IMR-90 (cell line): ENCODE data around the gene ALCAM.

Source experiments
- BHLHE40 ChIP-seq: fragments of 150-350 bp; IDR thresholded peaks from 2 replicates; pipeline ENCODE4 v1.6.1; 2016; ENCODE audit warnings: mild to moderate bottlenecking, low read depth, low read length
- CEBPB ChIP-seq: IDR thresholded peaks from 2 replicates; pipeline ENCODE4 v1.6.1; 2012; ENCODE audit warnings: low read depth, low read length, improper control_type of control experiment
- MAZ ChIP-seq: IDR thresholded peaks from 2 replicates; pipeline ENCODE4 v1.6.1; 2012; ENCODE audit warnings: low read depth, mild to moderate bottlenecking, low read length, improper control_type of control experiment, moderate library complexity, borderline replicate concordance
- RFX5 ChIP-seq: IDR thresholded peaks from 2 replicates; pipeline ENCODE4 v1.8.0; 2012; ENCODE audit warnings: low read depth, mild to moderate bottlenecking, low read length, moderate library complexity
- TF ChIP-seq, protein P1 (sequence below): conservative IDR thresholded peaks from 2 replicates; pipeline ENCODE4 v1.5.1; 2012; ENCODE audit warnings: mild to moderate bottlenecking, low read depth, low read length, improper control_type of control experiment

DNA sequence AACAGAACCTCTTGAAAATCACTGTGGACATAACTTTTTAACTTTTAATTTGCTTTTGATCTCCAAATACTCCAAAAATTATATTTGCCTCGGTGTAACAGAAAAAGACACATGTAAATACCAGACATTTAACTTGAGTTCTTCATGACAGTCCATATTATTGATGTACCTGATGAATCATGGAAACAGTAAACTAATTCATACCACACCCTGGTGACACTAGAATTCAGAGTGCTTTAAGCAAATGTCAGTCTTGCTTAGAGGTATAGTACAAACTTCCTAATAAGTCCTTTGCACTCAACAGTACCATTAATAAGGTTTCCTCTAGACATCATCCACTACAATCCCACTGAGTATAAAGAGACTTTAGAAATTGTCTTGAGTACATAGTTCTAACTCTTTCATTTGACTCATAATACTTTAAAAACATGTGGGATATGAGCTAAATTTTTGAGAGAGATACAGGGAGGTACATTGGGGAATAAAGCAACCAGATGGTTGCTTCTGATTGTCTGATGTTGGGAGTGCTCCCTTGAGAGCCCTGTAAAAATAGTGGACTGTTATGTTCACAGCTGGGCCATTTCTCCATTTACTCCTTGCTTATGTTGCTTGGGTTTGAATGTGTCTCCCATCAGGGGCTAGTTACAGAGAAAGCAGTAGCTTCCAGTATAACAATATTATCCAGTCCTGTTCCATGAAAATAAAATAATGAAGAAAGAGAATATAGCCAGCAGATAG lies 175.7 kb downstream of the ALCAM start:
- TF ChIP-seq RFX5: no peak
- TF ChIP-seq, protein P1, sequence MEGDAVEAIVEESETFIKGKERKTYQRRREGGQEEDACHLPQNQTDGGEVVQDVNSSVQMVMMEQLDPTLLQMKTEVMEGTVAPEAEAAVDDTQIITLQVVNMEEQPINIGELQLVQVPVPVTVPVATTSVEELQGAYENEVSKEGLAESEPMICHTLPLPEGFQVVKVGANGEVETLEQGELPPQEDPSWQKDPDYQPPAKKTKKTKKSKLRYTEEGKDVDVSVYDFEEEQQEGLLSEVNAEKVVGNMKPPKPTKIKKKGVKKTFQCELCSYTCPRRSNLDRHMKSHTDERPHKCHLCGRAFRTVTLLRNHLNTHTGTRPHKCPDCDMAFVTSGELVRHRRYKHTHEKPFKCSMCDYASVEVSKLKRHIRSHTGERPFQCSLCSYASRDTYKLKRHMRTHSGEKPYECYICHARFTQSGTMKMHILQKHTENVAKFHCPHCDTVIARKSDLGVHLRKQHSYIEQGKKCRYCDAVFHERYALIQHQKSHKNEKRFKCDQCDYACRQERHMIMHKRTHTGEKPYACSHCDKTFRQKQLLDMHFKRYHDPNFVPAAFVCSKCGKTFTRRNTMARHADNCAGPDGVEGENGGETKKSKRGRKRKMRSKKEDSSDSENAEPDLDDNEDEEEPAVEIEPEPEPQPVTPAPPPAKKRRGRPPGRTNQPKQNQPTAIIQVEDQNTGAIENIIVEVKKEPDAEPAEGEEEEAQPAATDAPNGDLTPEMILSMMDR: no peak
- TF ChIP-seq MAZ: no peak
- TF ChIP-seq CEBPB: no peak
- TF ChIP-seq BHLHE40: no peak
